Endothelial cell of umbilical vein (primary cell): Measurements from ENCODE around the gene DISP3.

ENCODE experiments used
- CTCF ChIP-seq, 2 donors: IDR thresholded peaks; 1 replicate in 1 of 2; 2 replicates in 1 of 2; pipeline ENCODE4 v1.5.1; 2011; ENCODE audit warnings: low read length in 2 of 2, mild to moderate bottlenecking in 2 of 2, moderate library complexity in 2 of 2, control low read depth in 1 of 2, inconsistent platforms in 1 of 2, low read depth in 1 of 2; ENCODE audit not compliant: insufficient read depth in 1 of 2; ENCODE audit errors: extremely low read depth in 1 of 2
- POLR2A ChIP-seq: IDR thresholded peaks from 2 replicates; pipeline ENCODE4 v1.6.1; 2012; ENCODE audit warnings: low read depth, mild to moderate bottlenecking, control low read depth, low read length

GRCh38 chr1:11495579-11495978 is 16.6 kb downstream of the DISP3 start:
- TF ChIP-seq POLR2A (no peak), CTCF (IDR thresholded peaks at IDR 0.05; ENCODE audit: extremely low read depth in 1 of 2, insufficient read depth in 1 of 2, low read depth in 1 of 2, low read length in 2 of 2) (no peak)
